GM21367 (cell line): Measurements from ENCODE around the gene HYAL3.
A peak's percentile ranks its signal among the peaks of the same experiment; 100 is the strongest.

Experiments used
- ATAC-seq: cut with Tn5 transposase; IDR thresholded peaks from one replicate; pipeline ENCODE4 v1.9.1; 2021; ENCODE audit not compliant: unreplicated experiment

Gene HYAL3

GRCh38 chr3:50298836-50299637 lies at the start of gene HYAL3, which contains the start of gene NAA80:
Gene HYAL3 (minus strand): TSS chr3:50299405. CDS start chr3:50295602, 3,803 bp downstream.
Gene NAA80 (minus strand): TSS chr3:50299405. CDS start chr3:50297463, 1,942 bp downstream.
- peak; percentile 74 for ATAC-seq

GRCh38 chr3:50347187-50347813 lies 48.1 kb upstream of the HYAL3 start:
- no peak for ATAC-seq

GRCh38 chr3:50345586-50346234 lies 46.5 kb upstream of the HYAL3 start, which contains the start of gene ZMYND10:
Gene ZMYND10 (minus strand): TSS chr3:50345732. CDS start chr3:50345579, 153 bp downstream.
- no peak for ATAC-seq

GRCh38 chr3:50345008-50345407 lies 45.8 kb upstream of the HYAL3 start:
- no peak for ATAC-seq

DNA sequence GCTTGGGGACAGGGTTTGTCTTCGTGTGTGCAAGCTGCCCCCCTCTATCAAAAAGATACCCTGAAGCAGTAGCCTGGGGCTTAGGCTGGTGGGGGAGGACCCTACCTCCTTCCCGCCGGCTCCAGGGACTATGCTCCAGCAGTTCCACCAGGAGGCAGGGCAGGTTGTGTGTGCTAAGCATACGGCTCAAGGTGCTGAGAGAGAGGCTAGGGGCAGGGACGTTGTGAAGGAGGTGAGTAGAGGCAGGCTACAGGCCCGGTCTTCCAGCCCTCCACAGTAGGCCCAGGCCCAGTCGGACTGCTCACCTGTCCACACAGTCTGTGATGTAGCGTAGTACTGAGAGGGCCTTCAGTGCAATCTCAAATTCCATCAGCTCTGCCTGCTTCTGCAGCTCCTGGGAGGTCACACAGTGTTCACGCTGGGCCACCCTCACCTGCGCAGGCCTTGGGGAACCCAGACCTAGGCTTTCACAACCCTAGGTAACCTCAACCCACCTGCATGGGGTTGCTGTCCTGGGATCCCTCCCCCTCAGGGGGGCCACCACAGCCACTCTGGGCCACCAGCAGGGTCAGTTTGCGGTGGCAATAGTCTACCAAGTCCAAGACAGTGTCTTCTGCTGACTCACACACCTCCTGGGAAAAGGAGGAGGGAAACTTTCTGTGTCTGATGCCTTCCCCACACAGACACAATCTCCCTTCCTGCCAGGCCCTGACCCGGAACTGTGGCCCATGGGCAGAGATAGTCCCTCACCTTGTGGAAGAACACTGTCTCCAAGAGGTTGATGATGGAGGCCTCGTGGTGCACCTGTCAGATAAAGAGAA lies 43.8 kb upstream of the HYAL3 start:
- ATAC-seq: no peak

- no peak for ATAC-seq
Observed at GRCh38 chr3:50341996-50342650, 42.9 kb upstream of the HYAL3 start.

DNA sequence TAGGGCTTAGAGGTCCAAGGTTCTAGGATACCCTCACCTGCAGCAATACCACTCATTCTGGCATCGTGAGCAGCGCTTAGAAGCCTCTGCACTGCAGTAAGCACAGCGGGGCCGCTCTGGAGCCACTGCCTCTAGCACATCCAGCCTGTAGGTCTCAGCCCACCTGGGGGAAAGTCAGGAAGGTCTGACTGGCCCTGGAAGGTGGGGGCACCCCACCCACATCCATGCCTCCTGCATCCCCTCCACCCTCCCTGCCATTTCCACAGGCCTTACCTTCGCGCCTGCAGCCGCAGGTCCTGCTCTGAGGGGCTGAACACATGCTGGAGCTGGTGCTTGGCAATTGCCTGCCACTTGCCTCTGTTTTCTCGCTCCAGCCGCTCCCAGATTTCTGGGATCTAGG lies 42.3 kb upstream of the HYAL3 start:
- ATAC-seq: no peak

DNA sequence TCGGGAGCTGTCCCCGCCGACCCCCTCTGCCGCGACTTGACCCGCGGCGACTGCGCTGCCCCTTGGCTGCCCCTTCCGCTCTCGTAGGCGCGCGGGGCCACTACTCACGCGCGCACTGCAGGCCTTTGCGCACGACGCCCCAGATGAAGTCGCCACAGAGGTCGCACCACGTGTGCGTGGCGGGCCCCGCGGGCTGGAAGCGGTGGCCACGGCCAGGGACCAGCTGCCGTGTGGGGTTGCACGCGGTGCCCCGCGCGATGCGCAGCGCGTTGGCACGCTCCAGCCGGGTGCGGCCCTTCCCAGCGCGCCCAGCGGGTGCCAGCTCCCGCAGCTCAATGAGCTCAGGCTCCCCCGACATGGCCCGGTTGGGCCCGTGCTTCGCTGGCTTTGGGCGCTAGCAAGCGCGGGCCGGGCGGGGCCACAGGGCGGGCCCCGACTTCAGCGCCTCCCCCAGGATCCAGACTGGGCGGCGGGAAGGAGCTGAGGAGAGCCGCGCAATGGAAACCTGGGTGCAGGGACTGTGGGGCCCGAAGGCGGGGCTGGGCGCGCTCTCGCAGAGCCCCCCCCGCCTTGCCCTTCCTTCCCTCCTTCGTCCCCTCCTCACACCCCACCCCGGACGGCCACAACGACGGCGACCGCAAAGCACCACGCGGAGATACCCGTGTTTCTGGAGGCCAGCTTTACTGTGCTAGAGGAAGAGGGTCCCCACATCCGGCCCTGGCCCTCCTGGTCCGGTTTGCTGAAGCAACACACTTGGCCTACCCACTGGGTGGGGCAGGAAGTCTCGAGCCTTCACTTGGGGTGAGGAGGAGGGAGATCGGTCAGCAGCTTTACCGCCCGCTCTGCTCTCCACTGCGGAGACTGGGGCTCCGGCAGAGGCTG lies 41.5 kb upstream of the HYAL3 start, which contains the start of gene RASSF1:
Gene RASSF1 (minus strand): TSS at position 389 of the 882 bp plus-strand sequence. CDS start 31 bp downstream, at position 358.
- no peak for ATAC-seq

DNA sequence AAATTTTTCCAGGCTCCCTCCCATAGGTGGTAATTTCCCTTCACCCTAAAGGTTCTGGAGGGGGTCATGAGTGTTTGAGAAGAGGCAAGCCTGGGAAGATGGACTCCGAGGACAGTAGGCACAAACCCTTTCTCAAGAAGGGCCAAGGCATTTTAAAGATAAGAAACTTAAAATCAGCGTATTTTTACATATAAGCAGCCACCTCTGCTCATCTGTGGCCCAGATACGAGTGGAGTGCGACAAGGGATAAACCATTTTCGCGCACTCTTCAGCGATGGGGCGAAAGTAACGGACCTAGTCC lies 40.9 kb upstream of the HYAL3 start:
- ATAC-seq: no peak

- ATAC-seq: no peak
Observed at GRCh38 chr3:50339485-50340146, 40.4 kb upstream of the HYAL3 start.

- ATAC-seq: no peak
Observed at GRCh38 chr3:50338965-50339364, 39.8 kb upstream of the HYAL3 start.

- peak; percentile 68 for ATAC-seq
Observed at GRCh38 chr3:50337175-50337861, 38.1 kb upstream of the HYAL3 start.

DNA sequence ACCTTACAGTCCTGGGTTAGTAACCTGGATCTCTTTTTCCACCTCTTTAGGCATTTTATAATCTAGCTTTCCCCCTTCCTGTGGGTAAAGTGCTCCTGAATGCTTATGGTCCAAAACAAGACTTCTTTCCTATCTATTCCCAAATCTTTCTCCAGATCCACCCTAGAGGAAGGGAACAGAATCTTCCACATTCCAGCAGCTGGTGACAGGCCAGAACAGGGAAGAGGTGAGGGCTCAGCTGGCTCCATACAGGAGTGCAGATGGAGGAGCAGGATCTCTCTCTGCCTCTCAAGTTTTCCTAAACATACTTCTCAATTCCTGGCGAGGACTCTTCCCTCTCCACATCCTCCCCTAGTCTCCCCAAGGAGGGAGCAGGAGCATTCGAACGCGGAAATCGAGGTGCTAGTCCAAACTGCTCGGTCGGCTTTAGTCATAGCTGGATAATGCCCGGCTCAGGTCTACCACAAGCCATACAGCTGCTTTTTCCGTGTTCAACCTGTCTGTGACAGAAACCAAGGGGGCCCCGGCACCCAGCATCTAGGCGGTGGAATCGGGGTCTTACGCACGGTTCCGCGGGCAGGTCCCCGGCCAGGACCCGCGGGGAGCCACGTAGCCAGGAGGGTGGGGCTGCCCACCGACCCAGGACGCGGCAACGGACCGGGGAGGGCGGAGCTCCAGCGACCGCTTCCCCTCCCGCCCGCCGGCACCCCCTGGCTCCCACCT lies 37.4 kb upstream of the HYAL3 start:
- peak; percentile 24 for ATAC-seq

DNA sequence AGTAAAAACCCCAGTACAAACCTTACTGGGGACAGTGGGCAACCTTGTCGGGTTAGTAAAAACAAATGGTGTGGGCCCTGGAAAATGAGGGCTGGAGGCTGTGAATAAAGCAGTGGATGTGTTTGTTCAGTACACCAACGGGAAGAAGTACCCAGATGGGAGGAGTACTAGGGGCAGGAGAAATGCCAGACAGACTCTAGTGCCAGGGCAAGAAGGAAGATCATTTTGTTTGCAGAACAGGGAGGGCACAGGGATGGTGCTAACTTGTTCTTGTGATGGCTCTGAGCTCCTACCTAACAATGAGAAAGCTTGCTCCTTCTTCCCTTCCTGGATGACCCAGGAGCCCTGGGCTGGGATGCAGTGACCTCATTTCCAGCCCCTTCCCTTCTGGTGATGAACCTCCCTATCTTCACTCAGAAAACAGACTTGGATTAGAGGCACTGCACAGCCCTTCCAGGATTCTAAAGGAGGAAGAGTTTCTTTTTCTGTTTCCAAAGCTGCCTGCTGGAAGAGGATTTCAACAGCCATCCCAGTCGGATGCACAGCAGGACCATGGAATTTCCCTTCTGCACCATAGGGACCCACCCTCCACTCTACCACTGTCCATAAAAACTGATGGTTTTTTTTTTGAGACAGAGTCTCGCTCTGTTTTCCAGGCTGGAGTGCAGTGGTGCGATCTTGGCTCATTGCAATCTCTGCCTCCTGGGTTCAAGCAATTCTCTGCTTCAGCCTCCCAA lies 35.3 kb upstream of the HYAL3 start:
- no peak for ATAC-seq

GRCh38 chr3:50333744-50334328 lies 34.6 kb upstream of the HYAL3 start:
- ATAC-seq: no peak

- no peak for ATAC-seq
Observed at GRCh38 chr3:50331364-50331907, 32.2 kb upstream of the HYAL3 start.
